G401 (cell line): ENCODE results near the gene ANKRD20A1. TPM values are rescaled to one million over a fixed set of nuclear protein-coding genes. Genes with fewer than 3 reads are reported as not detected.
"Not testable (repeated sequence)": the region's sequence is repeated elsewhere in the genome, so short reads cannot be mapped to it uniquely, and the experiment has no call there.

ENCODE experiments used
- DNase-seq: peaks from one replicate; pipeline ENCODE4 v3.0.0-alpha.2; 2015; ENCODE audit warnings: low spot score
- in situ Hi-C: cut with HindIII; loops from 2 replicates; pipeline ENCODE4 v1.10.0; 2016; ENCODE audit warnings: low sequenced_read_pairs, mixed read lengths
- total RNA-seq: library from RNA; depleted of rRNA; stranded (reverse); fragments of >200 nt; shearing (Covaris generic); gene quantifications from 2 replicates; pipeline ENCODE4 v1.2.3, GENCODE V29; 2014; rRNA removed

The ANKRD20A1 gene
- total RNA-seq, result 0.41 TPM in 1 of 2 replicates, not detected in the other

GRCh38 chr9:67858871-67859270 lies at the start of gene ANKRD20A1:
Gene ANKRD20A1, plus strand, starts transcription at chr9:67858931. Its CDS starts 496 bp downstream, at chr9:67859427.
- not testable (repeated sequence) for DNase-seq

GRCh38 chr9:67832088-67832487 lies 26.6 kb upstream of the ANKRD20A1 start:
- DNase-seq, in situ Hi-C loops: not testable (repeated sequence)

More at GRCh38 chr9:67858871-67859270, at the start of gene ANKRD20A1:
- in situ Hi-C loops, result not testable (repeated sequence)
